GM12874 (cell line): Measurements from ENCODE around the gene MT1A.

Source experiments
- CTCF ChIP-seq: IDR thresholded peaks from 2 replicates; pipeline ENCODE4 v1.5.1; 2011; ENCODE audit warnings: low read depth, mild to moderate bottlenecking, control low read depth, low read length, moderate library complexity; ENCODE audit not compliant: insufficient read depth

MT1A gene

GRCh38 chr16:56637814-56638750 is at the start of gene MT1A:
MT1A (plus strand) TSS chr16:56638666; CDS start chr16:56638739, 73 bp downstream.
- TF ChIP-seq CTCF = no peak

- TF ChIP-seq CTCF = no peak
These were observed 49.7 kb upstream of the MT1A start for GRCh38 chr16:56588781-56589140.

- no peak for TF ChIP-seq CTCF
These were observed 49.1 kb upstream of the MT1A start, which contains the start of gene MT3 for GRCh38 chr16:56589141-56590039. MT3 (plus strand) TSS chr16:56589528; CDS start chr16:56589591, 63 bp downstream.

GRCh38 chr16:56591377-56592060 is 46.9 kb upstream of the MT1A start:
- TF ChIP-seq CTCF = no peak

- no peak for TF ChIP-seq CTCF
These were observed 44.7 kb upstream of the MT1A start for GRCh38 chr16:56593573-56594291.

GRCh38 chr16:56594292-56594619 is 44.2 kb upstream of the MT1A start:
- TF ChIP-seq CTCF = no peak
